GM19463 (cell line): Measurements from ENCODE around the gene REXO2.

Source experiments
- ATAC-seq: cut with Tn5 transposase; IDR thresholded peaks from one replicate; pipeline ENCODE4 v1.9.1; 2021; ENCODE audit warnings: mild to moderate bottlenecking, moderate library complexity; ENCODE audit not compliant: unreplicated experiment

Gene REXO2

GRCh38 chr11:114440971-114441763 lies 1.9 kb downstream of the REXO2 start:
- ATAC-seq: no peak

GRCh38 chr11:114441921-114442320 lies 2.7 kb downstream of the REXO2 start:
- no peak for ATAC-seq

GRCh38 chr11:114442536-114442935 lies 3.3 kb downstream of the REXO2 start:
- no peak for ATAC-seq

GRCh38 chr11:114447444-114447843 lies 8.2 kb downstream of the REXO2 start:
- no peak for ATAC-seq

GRCh38 chr11:114447892-114448291 lies 8.6 kb downstream of the REXO2 start:
- no peak for ATAC-seq

- no peak for ATAC-seq
These were observed 9.6 kb downstream of the REXO2 start for GRCh38 chr11:114448749-114449482.

GRCh38 chr11:114449845-114450244 lies 10.6 kb downstream of the REXO2 start:
- ATAC-seq: no peak

GRCh38 chr11:114452399-114452798 lies 13.1 kb downstream of the REXO2 start:
- no peak for ATAC-seq

- ATAC-seq: no peak
These were observed 24.7 kb downstream of the REXO2 start for GRCh38 chr11:114463999-114464398.

GRCh38 chr11:114466742-114467141 lies 27.5 kb downstream of the REXO2 start:
- no peak for ATAC-seq

GRCh38 chr11:114472661-114473060 lies 33.4 kb downstream of the REXO2 start:
- ATAC-seq: no peak

- no peak for ATAC-seq
These were observed 38.7 kb downstream of the REXO2 start for GRCh38 chr11:114478001-114478410.

GRCh38 chr11:114478768-114479167 lies 39.5 kb downstream of the REXO2 start:
- ATAC-seq: no peak

- no peak for ATAC-seq
These were observed 40.1 kb downstream of the REXO2 start for GRCh38 chr11:114479331-114479730.

- no peak for ATAC-seq
These were observed 42.8 kb downstream of the REXO2 start for GRCh38 chr11:114482114-114482513.

- no peak for ATAC-seq
These were observed 44.7 kb downstream of the REXO2 start for GRCh38 chr11:114483929-114484328.

GRCh38 chr11:114496915-114497314 lies 57.6 kb downstream of the REXO2 start:
- ATAC-seq: no peak

GRCh38 chr11:114499756-114500155 lies 60.5 kb downstream of the REXO2 start:
- no peak for ATAC-seq
